H1 (cell line): ENCODE data around the gene CCNK. TPM values are rescaled to one million over a fixed set of nuclear protein-coding genes. Genes with fewer than 3 reads are reported as not detected.

ENCODE experiments used
- RNF2 ChIP-seq: fragments of 200-900, 300-1000 bp; sonication (generic); IDR thresholded peaks from 2 replicates; pipeline ENCODE4 v1.7.1; 2016; ENCODE audit warnings: borderline replicate concordance, low read depth, mild to moderate bottlenecking, antibody characterized with exemption, low read length; ENCODE audit not compliant: poor library complexity, severe bottlenecking; ENCODE audit errors: missing control alignments
- ZNF274 ChIP-seq: IDR thresholded peaks from 2 replicates; pipeline ENCODE4 v1.7.0; 2012; ENCODE audit warnings: low read length, borderline replicate concordance; ENCODE audit errors: extremely low read depth
- polyA plus RNA-seq, 7 experiments: library from polyadenylated mRNA; depleted of rRNA in 3 of 7; stranded (reverse) in 5 of 7; unstranded in 2 of 7; fragments of >200 nt in 5 of 7; fragments of 200-250 nt in 2 of 7; gene quantifications; 1 replicate in 5 of 7; 2 replicates in 1 of 7; 4 replicates in 1 of 7; pipeline versions ENCODE4 v1.2.1 to v1.2.3, GENCODE V29; 2011 to 2013; ENCODE audit warnings: missing spikeins in 2 of 7, mixed read lengths in 2 of 7
- total RNA-seq: library from RNA; stranded (reverse); fragmentation: NEBNext Ultra II Directional; extraction: Animal tissue kit (Norgen Biotek cat#: 25700); gene quantifications from 2 replicates; pipeline ENCODE4 v1.2.1, GENCODE V29; 2021
- TF ChIP-seq, protein P1 (sequence below): IDR thresholded peaks from 2 replicates; pipeline ENCODE4 v1.6.1; 2012; ENCODE audit warnings: low read length, inconsistent platforms

The CCNK gene
- total and polyA plus RNA-seq, 2 of the 8 experiments (the other 6 are each of a cell fraction or from before 2014, with no cell fraction given) = 10.7 to 82.7 TPM

GRCh38 chr14:99548255-99548654 is 67.0 kb downstream of the CCNK start (continued):
- TF ChIP-seq, protein P1, sequence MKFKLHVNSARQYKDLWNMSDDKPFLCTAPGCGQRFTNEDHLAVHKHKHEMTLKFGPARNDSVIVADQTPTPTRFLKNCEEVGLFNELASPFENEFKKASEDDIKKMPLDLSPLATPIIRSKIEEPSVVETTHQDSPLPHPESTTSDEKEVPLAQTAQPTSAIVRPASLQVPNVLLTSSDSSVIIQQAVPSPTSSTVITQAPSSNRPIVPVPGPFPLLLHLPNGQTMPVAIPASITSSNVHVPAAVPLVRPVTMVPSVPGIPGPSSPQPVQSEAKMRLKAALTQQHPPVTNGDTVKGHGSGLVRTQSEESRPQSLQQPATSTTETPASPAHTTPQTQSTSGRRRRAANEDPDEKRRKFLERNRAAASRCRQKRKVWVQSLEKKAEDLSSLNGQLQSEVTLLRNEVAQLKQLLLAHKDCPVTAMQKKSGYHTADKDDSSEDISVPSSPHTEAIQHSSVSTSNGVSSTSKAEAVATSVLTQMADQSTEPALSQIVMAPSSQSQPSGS = no peak
- TF ChIP-seq ZNF274 (no peak), RNF2 (no peak)
